ENCODE measurements around the gene SYNE4.

Gene SYNE4

DNA sequence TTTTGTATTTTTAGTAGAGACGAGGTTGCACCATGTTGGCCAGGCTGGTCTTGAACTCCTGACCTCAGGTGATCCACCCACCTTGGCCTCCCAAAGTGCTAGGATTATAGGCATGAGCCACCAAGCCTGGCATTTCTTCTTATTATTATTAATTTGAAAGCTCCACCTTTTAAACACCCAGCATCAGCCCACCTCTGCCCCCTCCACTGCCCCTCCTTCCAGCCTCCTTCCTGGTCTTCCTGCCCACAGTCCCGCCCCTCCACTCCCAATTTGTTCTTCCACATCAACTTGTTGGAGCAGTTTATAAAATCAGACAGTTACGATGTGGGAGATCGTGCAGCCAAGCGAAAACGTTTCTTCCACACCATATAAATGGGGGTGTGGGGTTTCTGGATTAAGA lies 31.9 kb upstream of the SYNE4 start:
- H3K4me3 ChIP-seq (ENCODE audit: low read depth, low read length), result no peak overlapping the region
- DNase-seq (ENCODE audit: low read depth), result no peak
- no peak for TF ChIP-seq POLR2A (IDR thresholded peaks at IDR 0.05; ENCODE audit: extremely low read depth, insufficient read length)
- no peak for TF ChIP-seq MYC (IDR thresholded peaks at IDR 0.05; ENCODE audit: low read depth, low read length)
- TF ChIP-seq, protein P1, sequence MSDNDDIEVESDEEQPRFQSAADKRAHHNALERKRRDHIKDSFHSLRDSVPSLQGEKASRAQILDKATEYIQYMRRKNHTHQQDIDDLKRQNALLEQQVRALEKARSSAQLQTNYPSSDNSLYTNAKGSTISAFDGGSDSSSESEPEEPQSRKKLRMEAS (IDR thresholded peaks at IDR 0.05; ENCODE audit: low read depth, low read length), result no peak
- TF ChIP-seq, protein P2, sequence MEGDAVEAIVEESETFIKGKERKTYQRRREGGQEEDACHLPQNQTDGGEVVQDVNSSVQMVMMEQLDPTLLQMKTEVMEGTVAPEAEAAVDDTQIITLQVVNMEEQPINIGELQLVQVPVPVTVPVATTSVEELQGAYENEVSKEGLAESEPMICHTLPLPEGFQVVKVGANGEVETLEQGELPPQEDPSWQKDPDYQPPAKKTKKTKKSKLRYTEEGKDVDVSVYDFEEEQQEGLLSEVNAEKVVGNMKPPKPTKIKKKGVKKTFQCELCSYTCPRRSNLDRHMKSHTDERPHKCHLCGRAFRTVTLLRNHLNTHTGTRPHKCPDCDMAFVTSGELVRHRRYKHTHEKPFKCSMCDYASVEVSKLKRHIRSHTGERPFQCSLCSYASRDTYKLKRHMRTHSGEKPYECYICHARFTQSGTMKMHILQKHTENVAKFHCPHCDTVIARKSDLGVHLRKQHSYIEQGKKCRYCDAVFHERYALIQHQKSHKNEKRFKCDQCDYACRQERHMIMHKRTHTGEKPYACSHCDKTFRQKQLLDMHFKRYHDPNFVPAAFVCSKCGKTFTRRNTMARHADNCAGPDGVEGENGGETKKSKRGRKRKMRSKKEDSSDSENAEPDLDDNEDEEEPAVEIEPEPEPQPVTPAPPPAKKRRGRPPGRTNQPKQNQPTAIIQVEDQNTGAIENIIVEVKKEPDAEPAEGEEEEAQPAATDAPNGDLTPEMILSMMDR (IDR thresholded peaks at IDR 0.05; ENCODE audit: low read depth, low read length), result no peak

DNA sequence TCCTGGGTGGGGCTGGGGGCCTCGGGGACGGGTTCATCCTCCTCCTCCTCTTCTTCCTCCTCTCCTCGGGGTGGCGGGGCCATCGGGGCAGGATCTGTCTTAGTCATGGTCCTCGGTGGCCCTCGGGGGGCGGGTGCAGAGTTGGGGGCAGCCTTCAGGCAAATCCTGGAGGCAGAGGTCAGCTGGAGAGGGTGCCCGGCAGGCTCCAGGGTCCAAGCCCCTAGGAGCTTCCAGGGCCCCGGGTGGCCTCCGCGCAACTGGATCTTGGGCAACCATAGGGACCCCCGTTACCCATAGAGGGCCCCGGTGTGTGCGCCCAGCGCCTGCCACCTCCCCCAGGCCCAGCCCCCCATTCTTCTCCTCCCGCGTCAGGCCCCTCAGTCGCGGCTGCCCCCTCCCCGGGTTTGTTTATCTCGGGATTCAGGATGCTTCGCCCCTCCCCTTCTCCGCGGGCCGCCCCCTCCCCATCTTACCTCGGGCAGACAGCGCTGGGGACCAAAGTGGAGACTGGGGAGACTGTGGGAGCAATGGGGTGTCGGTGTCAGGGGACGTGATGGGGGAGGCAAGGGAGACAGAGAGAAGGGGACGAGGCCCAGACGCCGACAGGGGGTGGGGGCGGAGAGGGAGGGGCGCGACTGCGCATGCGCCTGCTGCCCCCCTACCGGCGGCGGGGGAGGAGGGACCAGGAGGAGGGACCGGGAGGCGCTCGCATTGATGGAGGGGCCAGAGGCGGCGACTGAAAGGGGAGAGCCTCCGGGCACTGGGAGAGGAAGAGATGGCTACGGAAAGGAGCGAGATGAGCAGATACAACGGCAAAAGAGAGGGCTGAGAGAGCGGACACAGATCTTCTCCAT lies 23.9 kb upstream of the SYNE4 start, which contains the start of gene CLIP3:
CLIP3 (minus strand) TSS at position 623 of the 854 bp plus-strand sequence; CDS start at position 107, 516 bp downstream.
- DNase-seq (ENCODE audit: low read depth), result no peak
- TF ChIP-seq POLR2A (IDR thresholded peaks at IDR 0.05; ENCODE audit: extremely low read depth, insufficient read length) (no peak), MYC (IDR thresholded peaks at IDR 0.05; ENCODE audit: low read depth, low read length) (no peak)
- TF ChIP-seq, protein P1 (IDR thresholded peaks at IDR 0.05; ENCODE audit: low read depth, low read length), result no peak
- TF ChIP-seq, protein P2 (IDR thresholded peaks at IDR 0.05; ENCODE audit: low read depth, low read length), result no peak
- H3K4me3 ChIP-seq (ENCODE audit: low read depth, low read length), result no peak within 1 kb of the TSS

DNA sequence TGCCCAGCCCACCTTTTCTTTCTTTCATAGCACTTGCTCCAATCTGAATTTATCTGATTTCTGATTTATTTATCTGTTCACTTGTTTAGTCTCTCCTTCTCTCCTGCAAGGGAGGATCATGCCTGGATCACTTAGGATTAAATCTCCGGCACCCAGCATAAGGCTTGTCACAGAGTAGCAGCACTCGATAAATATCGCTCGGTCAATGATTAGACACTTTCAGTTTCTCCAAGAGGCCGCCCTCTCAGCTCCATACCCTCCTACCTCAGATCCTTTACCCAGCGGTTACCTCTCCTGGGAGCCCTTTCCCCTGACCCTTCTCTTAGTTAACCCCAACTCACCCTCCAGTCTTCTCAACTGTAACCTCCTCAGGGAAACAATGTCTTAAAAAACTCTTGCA lies 22.7 kb upstream of the SYNE4 start:
- DNase-seq (ENCODE audit: low read depth), result no peak
- H3K4me3 ChIP-seq (ENCODE audit: low read depth, low read length), result no peak overlapping the region
- TF ChIP-seq POLR2A (IDR thresholded peaks at IDR 0.05; ENCODE audit: extremely low read depth, insufficient read length), result no peak
- TF ChIP-seq, protein P1 (IDR thresholded peaks at IDR 0.05; ENCODE audit: low read depth, low read length), result no peak
- TF ChIP-seq, protein P2 (IDR thresholded peaks at IDR 0.05; ENCODE audit: low read depth, low read length), result no peak
- no peak for TF ChIP-seq MYC (IDR thresholded peaks at IDR 0.05; ENCODE audit: low read depth, low read length)

DNA sequence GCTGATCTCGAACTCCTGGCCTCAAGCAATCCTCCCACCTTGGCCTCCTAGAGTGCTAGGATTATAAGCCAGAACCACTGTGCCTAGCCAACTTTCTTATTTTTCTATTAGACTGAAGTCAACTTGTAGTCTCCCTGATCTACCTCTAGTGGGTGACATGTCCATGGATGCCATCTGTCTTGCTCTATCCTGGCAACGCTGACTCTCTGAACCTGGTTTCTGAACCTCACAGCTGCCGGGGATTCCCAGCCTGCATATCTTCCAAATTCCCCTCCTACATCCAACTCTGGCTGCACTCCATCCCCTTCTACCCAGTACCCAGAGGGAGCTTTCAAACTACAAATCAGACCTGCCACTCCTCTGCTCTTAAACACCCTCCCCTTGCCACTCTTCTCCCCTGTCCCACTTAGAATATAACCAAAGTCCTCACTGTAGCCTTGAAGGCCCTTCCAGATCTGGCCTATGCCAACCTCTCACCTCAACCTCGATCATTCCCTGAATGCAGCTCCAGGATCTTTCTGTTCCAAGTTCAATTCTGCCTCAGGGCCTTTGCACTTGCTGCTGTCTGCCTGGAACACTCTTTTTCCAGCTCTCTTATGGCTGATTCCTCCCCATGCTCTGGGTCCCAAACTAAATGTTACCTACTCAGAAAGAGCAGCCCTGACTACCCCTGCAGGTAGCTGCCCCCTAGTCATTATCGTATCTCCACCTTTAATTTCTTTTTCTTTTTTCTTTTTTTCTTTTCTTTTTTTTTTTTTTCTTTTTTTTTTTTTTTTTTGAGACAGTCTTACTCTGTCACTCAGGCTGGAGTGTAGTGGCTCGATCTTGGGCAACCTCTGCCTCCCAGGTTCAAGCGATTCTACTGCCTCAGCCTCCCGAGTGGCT lies 21.9 kb upstream of the SYNE4 start:
- no peak overlapping the region for H3K4me3 ChIP-seq (ENCODE audit: low read depth, low read length)
- DNase-seq (ENCODE audit: low read depth), result no peak
- TF ChIP-seq POLR2A (IDR thresholded peaks at IDR 0.05; ENCODE audit: extremely low read depth, insufficient read length), result no peak
- TF ChIP-seq, protein P1 (IDR thresholded peaks at IDR 0.05; ENCODE audit: low read depth, low read length), result no peak
- TF ChIP-seq, protein P2 (IDR thresholded peaks at IDR 0.05; ENCODE audit: low read depth, low read length), result no peak
- no peak for TF ChIP-seq MYC (IDR thresholded peaks at IDR 0.05; ENCODE audit: low read depth, low read length)

DNA sequence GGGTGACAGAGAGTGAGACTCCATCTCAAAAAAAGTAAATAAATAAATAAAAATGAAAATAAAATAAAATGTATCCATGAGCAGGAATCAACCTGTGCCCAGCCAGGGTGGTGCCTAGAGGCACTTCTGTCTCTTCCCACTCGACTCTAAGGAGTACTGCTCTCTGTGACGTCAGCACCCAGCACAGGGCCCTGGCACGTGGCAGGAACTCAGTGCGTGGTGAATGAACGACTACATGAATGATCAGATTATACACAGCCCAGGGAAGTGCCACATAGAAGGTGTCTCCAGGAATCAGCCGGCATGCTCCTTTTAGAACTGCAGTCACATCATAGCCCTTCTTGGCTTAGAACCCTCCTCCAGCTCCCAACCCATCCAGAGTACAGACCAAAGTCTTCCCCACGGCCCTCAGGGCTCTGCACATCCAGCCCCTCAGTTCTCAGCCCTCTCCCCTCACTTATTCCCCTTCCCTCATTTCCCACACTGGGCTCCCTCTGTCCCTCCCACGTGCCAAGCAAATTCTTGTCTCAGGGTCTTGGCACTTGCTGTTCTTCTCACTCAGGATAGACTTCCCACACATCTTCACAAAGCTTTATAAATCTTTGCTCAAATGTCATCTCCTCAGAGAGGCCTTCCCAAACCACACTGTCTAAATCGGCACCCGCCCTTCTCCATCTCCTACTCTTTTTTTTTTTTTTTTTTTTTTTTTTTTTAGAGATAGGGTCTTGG lies 19.9 kb upstream of the SYNE4 start:
- DNase-seq (ENCODE audit: low read depth), result no peak
- TF ChIP-seq POLR2A (IDR thresholded peaks at IDR 0.05; ENCODE audit: extremely low read depth, insufficient read length) (no peak), MYC (IDR thresholded peaks at IDR 0.05; ENCODE audit: low read depth, low read length) (no peak)
- TF ChIP-seq, protein P1 (IDR thresholded peaks at IDR 0.05; ENCODE audit: low read depth, low read length), result no peak
- TF ChIP-seq, protein P2 (IDR thresholded peaks at IDR 0.05; ENCODE audit: low read depth, low read length), result no peak
- H3K4me3 ChIP-seq (ENCODE audit: low read depth, low read length), result no peak overlapping the region

Data from NB4 (cell line).